Measurements from ENCODE around the gene IFT172. TPM values are rescaled to one million over a fixed set of nuclear protein-coding genes. Genes with fewer than 3 reads are reported as not detected.

IFT172 gene
- total RNA-seq, 2 experiments from 2014 or later: 13.9 to 26.8 TPM

GRCh38 chr2:27509326-27509725 is 19.8 kb upstream of the IFT172 start:
- no peak for DNase-seq (ENCODE audit: low spot score)
- no TSS peak for BruUV-seq (replicated peaks)
- Histone ChIP-seq H3K79me2 (ENCODE audit: insufficient read depth, low read depth, low read length) (no peaks in the 10 kb centered on the region), H3K27ac (ENCODE audit: low read depth, low read length, poor library complexity, severe bottlenecking) (no peak overlapping the region), H4K20me1 (ENCODE audit: insufficient read depth, low read length) (no peaks in the 10 kb centered on the region), H3K4me3 (ENCODE audit: low read depth, low read length, poor library complexity, severe bottlenecking) (no peak overlapping the region), H2AFZ (ENCODE audit: low read length) (no peak overlapping the region), H3K4me1 (ENCODE audit: insufficient read depth, low read length, poor library complexity, severe bottlenecking) (no peaks in the 10 kb centered on the region), H3K4me2 (ENCODE audit: low read length) (no peak overlapping the region), H3K36me3 (ENCODE audit: insufficient read depth, low read length) (no peaks in the 10 kb centered on the region), H3K9me2 (ENCODE audit: insufficient read depth, low read length) (no peaks in the 10 kb centered on the region), H3K9me3 (ENCODE audit: low read length) (no peaks in the 10 kb centered on the region)
- POLR2A ChIA-PET: no interaction called here
- TF ChIP-seq EZH2phosphoT487 (IDR thresholded peaks at IDR 0.05; ENCODE audit: borderline replicate concordance, low read depth, low read length): no peak
- TF ChIP-seq, protein P1, sequence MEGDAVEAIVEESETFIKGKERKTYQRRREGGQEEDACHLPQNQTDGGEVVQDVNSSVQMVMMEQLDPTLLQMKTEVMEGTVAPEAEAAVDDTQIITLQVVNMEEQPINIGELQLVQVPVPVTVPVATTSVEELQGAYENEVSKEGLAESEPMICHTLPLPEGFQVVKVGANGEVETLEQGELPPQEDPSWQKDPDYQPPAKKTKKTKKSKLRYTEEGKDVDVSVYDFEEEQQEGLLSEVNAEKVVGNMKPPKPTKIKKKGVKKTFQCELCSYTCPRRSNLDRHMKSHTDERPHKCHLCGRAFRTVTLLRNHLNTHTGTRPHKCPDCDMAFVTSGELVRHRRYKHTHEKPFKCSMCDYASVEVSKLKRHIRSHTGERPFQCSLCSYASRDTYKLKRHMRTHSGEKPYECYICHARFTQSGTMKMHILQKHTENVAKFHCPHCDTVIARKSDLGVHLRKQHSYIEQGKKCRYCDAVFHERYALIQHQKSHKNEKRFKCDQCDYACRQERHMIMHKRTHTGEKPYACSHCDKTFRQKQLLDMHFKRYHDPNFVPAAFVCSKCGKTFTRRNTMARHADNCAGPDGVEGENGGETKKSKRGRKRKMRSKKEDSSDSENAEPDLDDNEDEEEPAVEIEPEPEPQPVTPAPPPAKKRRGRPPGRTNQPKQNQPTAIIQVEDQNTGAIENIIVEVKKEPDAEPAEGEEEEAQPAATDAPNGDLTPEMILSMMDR (conservative IDR thresholded peaks at IDR 0.05; ENCODE audit: low read length): no peak
- intact Hi-C loops (cut with micrococcal nuclease; ENCODE audit: unreplicated experiment): no loop called here
- CTCF ChIA-PET (ENCODE audit: unreplicated experiment): no interaction called here

DNA sequence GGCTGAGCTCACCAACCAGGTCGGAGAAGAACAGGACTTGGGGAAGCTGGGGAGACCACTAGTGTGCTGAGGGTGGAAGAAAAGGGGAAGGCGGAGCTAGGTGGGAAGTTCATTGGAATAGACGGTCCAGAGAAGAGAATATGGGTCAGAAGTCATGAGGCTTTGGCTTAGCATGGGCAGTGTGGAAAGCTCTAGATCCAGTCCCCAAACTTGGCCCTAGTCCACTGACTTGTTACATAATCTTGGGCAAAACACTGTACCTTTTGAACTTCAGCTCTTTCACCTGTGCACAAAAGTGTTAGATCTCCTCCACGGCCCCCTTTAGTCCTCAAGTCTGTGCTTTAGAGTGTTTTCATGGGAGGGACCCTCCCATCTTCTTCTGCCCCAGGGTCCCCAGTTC is 17.8 kb upstream of the IFT172 start:
- TF ChIP-seq, protein P1 (conservative IDR thresholded peaks at IDR 0.05; ENCODE audit: low read length): no peak
- no peak for TF ChIP-seq EZH2phosphoT487 (IDR thresholded peaks at IDR 0.05; ENCODE audit: borderline replicate concordance, low read depth, low read length)
- Histone ChIP-seq H2AFZ (ENCODE audit: low read length) (no peak overlapping the region), H3K4me3 (ENCODE audit: low read depth, low read length, poor library complexity, severe bottlenecking) (no peak overlapping the region), H3K27ac (ENCODE audit: low read depth, low read length, poor library complexity, severe bottlenecking) (no peak overlapping the region), H3K9me3 (ENCODE audit: low read length) (no peaks in the 10 kb centered on the region), H3K4me1 (ENCODE audit: insufficient read depth, low read length, poor library complexity, severe bottlenecking) (no peaks in the 10 kb centered on the region), H3K36me3 (ENCODE audit: insufficient read depth, low read length) (no peaks in the 10 kb centered on the region), H3K79me2 (ENCODE audit: insufficient read depth, low read depth, low read length) (no peaks in the 10 kb centered on the region), H3K4me2 (ENCODE audit: low read length) (no peak overlapping the region), H4K20me1 (ENCODE audit: insufficient read depth, low read length) (no peaks in the 10 kb centered on the region), H3K9me2 (ENCODE audit: insufficient read depth, low read length) (no peaks in the 10 kb centered on the region)
- POLR2A ChIA-PET: no interaction called here
- no peak for DNase-seq (ENCODE audit: low spot score)
- CTCF ChIA-PET (ENCODE audit: unreplicated experiment): no interaction called here
- intact Hi-C loops (cut with micrococcal nuclease; ENCODE audit: unreplicated experiment): no loop called here
- BruUV-seq (replicated peaks): no TSS peak

DNA sequence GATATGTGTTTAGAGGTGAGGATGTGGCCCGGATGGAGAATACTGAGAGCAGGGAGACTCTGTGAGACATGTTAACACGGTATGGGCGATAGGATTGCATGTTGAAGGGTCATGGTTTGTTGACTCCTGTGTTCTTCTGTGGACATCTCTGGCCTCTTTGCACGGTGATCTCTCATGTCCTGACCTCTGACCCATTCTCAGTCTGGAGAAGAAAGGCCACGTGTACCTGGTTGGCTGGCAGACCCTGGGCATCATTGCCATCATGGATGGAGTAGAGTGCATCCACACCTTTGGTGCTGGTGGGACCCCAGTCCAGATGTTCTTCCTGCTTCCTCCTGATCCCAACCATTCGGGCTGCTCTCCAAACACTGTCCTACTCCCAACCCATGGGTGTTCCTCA is 17.0 kb upstream of the IFT172 start:
- Histone ChIP-seq H3K4me2 (ENCODE audit: low read length) (no peak overlapping the region), H3K9me2 (ENCODE audit: insufficient read depth, low read length) (no peaks in the 10 kb centered on the region), H3K4me3 (ENCODE audit: low read depth, low read length, poor library complexity, severe bottlenecking) (no peak overlapping the region), H3K79me2 (ENCODE audit: insufficient read depth, low read depth, low read length) (no peaks in the 10 kb centered on the region), H4K20me1 (ENCODE audit: insufficient read depth, low read length) (no peaks in the 10 kb centered on the region), H3K9me3 (ENCODE audit: low read length) (no peaks in the 10 kb centered on the region), H3K36me3 (ENCODE audit: insufficient read depth, low read length) (no peaks in the 10 kb centered on the region), H2AFZ (ENCODE audit: low read length) (no peak overlapping the region), H3K4me1 (ENCODE audit: insufficient read depth, low read length, poor library complexity, severe bottlenecking) (no peaks in the 10 kb centered on the region), H3K27ac (ENCODE audit: low read depth, low read length, poor library complexity, severe bottlenecking) (no peak overlapping the region)
- no TSS peak for BruUV-seq (replicated peaks)
- TF ChIP-seq, protein P1 (conservative IDR thresholded peaks at IDR 0.05; ENCODE audit: low read length): no peak
- TF ChIP-seq EZH2phosphoT487 (IDR thresholded peaks at IDR 0.05; ENCODE audit: borderline replicate concordance, low read depth, low read length): no peak
- ChIA-PET POLR2A (interaction anchor here (0.6 to 0.9 kb wide), 2 partner anchors 12 to 1446 kb away, joined by 3 to 8 read pairs; no protein-coding TSS in a partner anchor), CTCF (ENCODE audit: unreplicated experiment) (no interaction called here)
- no peak for DNase-seq (ENCODE audit: low spot score)
- intact Hi-C loops (cut with micrococcal nuclease; ENCODE audit: unreplicated experiment): no loop called here

Data from OCI-LY7 (cell line).